HG02623 (cell line): Measurements from ENCODE around the gene TTC28.

Experiments used
- ATAC-seq: cut with Tn5 transposase; IDR thresholded peaks from one replicate; pipeline ENCODE4 v1.9.1; 2021; ENCODE audit warnings: moderate library complexity; ENCODE audit not compliant: unreplicated experiment

Gene TTC28

GRCh38 chr22:28034145-28034759 lies 645.4 kb downstream of the TTC28 start:
- no peak for ATAC-seq

GRCh38 chr22:28032861-28033260 lies 646.8 kb downstream of the TTC28 start:
- ATAC-seq, result no peak

- ATAC-seq, result no peak
Measured at GRCh38 chr22:28031383-28031922, 648.2 kb downstream of the TTC28 start.

- no peak for ATAC-seq
Measured at GRCh38 chr22:28030473-28030872, 649.2 kb downstream of the TTC28 start.

GRCh38 chr22:28029956-28030355 lies 649.7 kb downstream of the TTC28 start:
- ATAC-seq, result no peak

GRCh38 chr22:28029201-28029948 lies 650.3 kb downstream of the TTC28 start:
- no peak for ATAC-seq

- ATAC-seq, result no peak
Measured at GRCh38 chr22:28027453-28028448, 651.9 kb downstream of the TTC28 start.

- no peak for ATAC-seq
Measured at GRCh38 chr22:28025866-28026575, 653.6 kb downstream of the TTC28 start.

- no peak for ATAC-seq
Measured at GRCh38 chr22:28025333-28025732, 654.3 kb downstream of the TTC28 start.

GRCh38 chr22:28024422-28024888 lies 655.2 kb downstream of the TTC28 start:
- ATAC-seq, result no peak

- no peak for ATAC-seq
Measured at GRCh38 chr22:28023774-28024173, 655.9 kb downstream of the TTC28 start.

GRCh38 chr22:28023036-28023435 lies 656.6 kb downstream of the TTC28 start:
- ATAC-seq, result no peak

- no peak for ATAC-seq
Measured at GRCh38 chr22:28021998-28022660, 657.5 kb downstream of the TTC28 start.

GRCh38 chr22:28021116-28021997 lies 658.3 kb downstream of the TTC28 start:
- no peak for ATAC-seq

- ATAC-seq, result peak; percentile 50
Measured at GRCh38 chr22:28019881-28020861, 659.5 kb downstream of the TTC28 start.

- no peak for ATAC-seq
Measured at GRCh38 chr22:28019360-28019759, 660.3 kb downstream of the TTC28 start.

GRCh38 chr22:28018461-28018927 lies 661.1 kb downstream of the TTC28 start:
- ATAC-seq, result no peak

GRCh38 chr22:28017859-28018258 lies 661.8 kb downstream of the TTC28 start:
- no peak for ATAC-seq
